ENCODE measurements around the gene GAS6.

Gene GAS6

GRCh38 chr13:113809934-113810333, 53.9 kb downstream of the GAS6 start:
- in situ Hi-C loops (cut with MboI; ENCODE audit: low pct_unique_long_range_greater_than_20kb, low sequenced_read_pairs, unreplicated experiment): no loop called here
- DNase-seq (ENCODE audit: low spot score): no peak
- TF ChIP-seq CTCF (IDR thresholded peaks at IDR 0.05; ENCODE audit: extremely low read depth, insufficient read depth, missing control alignments): no peak

- DNase-seq (ENCODE audit: low spot score): no peak
- no peak for TF ChIP-seq CTCF (IDR thresholded peaks at IDR 0.05; ENCODE audit: extremely low read depth, insufficient read depth, missing control alignments)
- in situ Hi-C loops (cut with MboI; ENCODE audit: low pct_unique_long_range_greater_than_20kb, low sequenced_read_pairs, unreplicated experiment): no loop called here
These were observed 55.6 kb downstream of the GAS6 start for GRCh38 chr13:113808058-113808834.

- TF ChIP-seq CTCF (IDR thresholded peaks at IDR 0.05; ENCODE audit: extremely low read depth, insufficient read depth, missing control alignments): no peak
- no peak for DNase-seq (ENCODE audit: low spot score)
- in situ Hi-C loops (cut with MboI; ENCODE audit: low pct_unique_long_range_greater_than_20kb, low sequenced_read_pairs, unreplicated experiment): no loop called here
These were observed 57.4 kb downstream of the GAS6 start for GRCh38 chr13:113806526-113806925.

DNA sequence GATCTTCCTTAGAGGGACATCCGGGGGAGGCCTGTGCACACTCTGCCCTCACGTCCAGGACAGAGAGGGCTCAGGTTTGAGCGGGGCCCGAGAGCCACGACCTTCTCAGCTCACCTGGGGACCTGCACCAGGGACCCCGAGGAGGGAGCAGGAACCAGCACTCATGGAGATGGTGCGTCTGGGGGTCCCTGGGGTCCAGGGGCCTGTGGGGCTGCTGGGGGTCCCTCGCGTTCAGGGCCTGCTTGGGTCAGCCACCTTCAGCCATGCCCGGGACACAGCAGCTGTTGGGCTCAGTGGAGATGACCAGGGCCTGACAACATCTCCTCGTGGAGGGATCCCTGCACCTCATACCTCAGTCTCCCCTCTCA, 57.8 kb downstream of the GAS6 start:
- in situ Hi-C loops (cut with MboI; ENCODE audit: low pct_unique_long_range_greater_than_20kb, low sequenced_read_pairs, unreplicated experiment): no loop called here
- no peak for TF ChIP-seq CTCF (IDR thresholded peaks at IDR 0.05; ENCODE audit: extremely low read depth, insufficient read depth, missing control alignments)
- no peak for DNase-seq (ENCODE audit: low spot score)

DNA sequence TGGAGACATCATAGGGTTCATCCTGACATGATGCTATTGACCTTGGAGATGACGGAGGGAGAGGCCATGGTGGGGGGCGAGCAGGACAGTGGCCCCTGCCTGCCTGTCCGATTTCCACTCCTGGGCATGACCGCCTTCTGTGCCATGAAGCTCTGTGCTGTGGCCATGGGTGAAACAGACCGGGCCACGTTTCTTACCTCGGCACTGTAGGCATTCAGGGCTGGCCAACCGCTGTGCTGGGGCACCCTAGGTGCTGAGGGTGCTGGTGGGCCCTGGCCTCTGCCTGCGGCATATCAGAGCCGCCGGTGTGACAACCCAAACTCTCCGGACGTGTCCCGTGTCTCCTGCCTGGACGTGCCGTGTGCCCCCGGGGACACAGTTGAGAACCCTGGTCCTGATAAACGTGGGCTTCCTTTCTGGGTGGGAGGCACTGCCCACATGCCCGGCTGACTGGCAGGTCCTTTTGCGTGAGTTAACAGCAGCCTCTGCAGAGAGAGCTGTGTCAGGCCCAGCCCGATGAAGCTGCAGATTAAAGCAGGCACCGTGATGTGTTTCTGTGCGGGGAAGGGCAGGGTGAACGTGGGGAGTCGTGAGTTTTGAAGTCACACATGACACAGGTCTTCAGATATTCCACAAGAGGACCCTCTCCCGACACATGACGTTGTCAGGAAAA, 58.3 kb downstream of the GAS6 start:
- TF ChIP-seq CTCF (IDR thresholded peaks at IDR 0.05; ENCODE audit: extremely low read depth, insufficient read depth, missing control alignments): no peak
- in situ Hi-C loops (cut with MboI; ENCODE audit: low pct_unique_long_range_greater_than_20kb, low sequenced_read_pairs, unreplicated experiment): no loop called here
- DNase-seq (ENCODE audit: low spot score): no peak

- in situ Hi-C loops (cut with MboI; ENCODE audit: low pct_unique_long_range_greater_than_20kb, low sequenced_read_pairs, unreplicated experiment): no loop called here
- DNase-seq (ENCODE audit: low spot score): no peak
- TF ChIP-seq CTCF (IDR thresholded peaks at IDR 0.05; ENCODE audit: extremely low read depth, insufficient read depth, missing control alignments): no peak
These were observed 59.0 kb downstream of the GAS6 start for GRCh38 chr13:113804703-113805430.

Data from GM13977 (cell line).